Measurements from ENCODE around the gene IP6K1.

IP6K1 gene

GRCh38 chr3:49772703-49773102, 13.6 kb downstream of the IP6K1 start:
- H3K4me2 ChIP-seq (ENCODE audit: insufficient read depth, low read length), result no peak overlapping the region
- no peaks in the 10 kb centered on the region for H3K9me3 ChIP-seq (ENCODE audit: insufficient read depth, low read length, severe bottlenecking)
- no peak overlapping the region for H2AFZ ChIP-seq (ENCODE audit: low read depth, low read length)
- H3K4me3 ChIP-seq (ENCODE audit: low read depth in 1 of 2, low read length in 2 of 2), result no peak overlapping the region
- no peaks in the 10 kb centered on the region for H3K4me1 ChIP-seq (ENCODE audit: insufficient read depth, low read length)
- peaks cover 35% of the 10 kb centered on the region for H3K36me3 ChIP-seq (ENCODE audit: insufficient read depth, low read length)
- H4K20me1 ChIP-seq (ENCODE audit: insufficient read depth, low read length), result peaks cover 50% of the 10 kb centered on the region
- peaks cover 95% of the 10 kb centered on the region for H3K79me2 ChIP-seq (ENCODE audit: insufficient read depth, low read length)
- H3K27me3 ChIP-seq (ENCODE audit: insufficient read depth, low read length, poor library complexity), result no peaks in the 10 kb centered on the region
- TF ChIP-seq CTCF (IDR thresholded peaks at IDR 0.05; ENCODE audit: borderline replicate concordance, extremely low read depth, low read length, poor library complexity, severe bottlenecking) (no peak), EZH2 (IDR thresholded peaks at IDR 0.05; ENCODE audit: borderline replicate concordance, low read depth, low read length, severe bottlenecking) (no peak)
- no peak overlapping the region for H3K9ac ChIP-seq (ENCODE audit: low read depth, low read length)
- no peak overlapping the region for H3K27ac ChIP-seq (ENCODE audit: low read length)
- DNase-seq (no peak), ATAC-seq (ENCODE audit: insufficient read depth, low read depth) (no peak)

- ATAC-seq (ENCODE audit: insufficient read depth, low read depth) (no peak), DNase-seq (peak; percentile 1)
- Histone ChIP-seq H3K27ac (ENCODE audit: low read length) (no peak overlapping the region), H3K9ac (ENCODE audit: low read depth, low read length) (no peak overlapping the region), H3K79me2 (ENCODE audit: insufficient read depth, low read length) (peaks cover 96% of the 10 kb centered on the region), H3K36me3 (ENCODE audit: insufficient read depth, low read length) (peaks cover 25% of the 10 kb centered on the region), H4K20me1 (ENCODE audit: insufficient read depth, low read length) (peaks cover 43% of the 10 kb centered on the region), H3K4me1 (ENCODE audit: insufficient read depth, low read length) (no peaks in the 10 kb centered on the region), H3K4me3 (ENCODE audit: low read depth in 1 of 2, low read length in 2 of 2) (no peak overlapping the region), H3K27me3 (ENCODE audit: insufficient read depth, low read length, poor library complexity) (no peaks in the 10 kb centered on the region), H3K9me3 (ENCODE audit: insufficient read depth, low read length, severe bottlenecking) (no peaks in the 10 kb centered on the region), H2AFZ (ENCODE audit: low read depth, low read length) (no peak overlapping the region), H3K4me2 (ENCODE audit: insufficient read depth, low read length) (no peak overlapping the region)
- TF ChIP-seq EZH2 (IDR thresholded peaks at IDR 0.05; ENCODE audit: borderline replicate concordance, low read depth, low read length, severe bottlenecking) (no peak), CTCF (IDR thresholded peaks at IDR 0.05; ENCODE audit: borderline replicate concordance, extremely low read depth, low read length, poor library complexity, severe bottlenecking) (no peak)
These were observed 14.9 kb downstream of the IP6K1 start for GRCh38 chr3:49771340-49771938.

GRCh38 chr3:49769926-49770325, 16.4 kb downstream of the IP6K1 start:
- Histone ChIP-seq H3K4me2 (ENCODE audit: insufficient read depth, low read length) (no peak overlapping the region), H3K4me1 (ENCODE audit: insufficient read depth, low read length) (no peaks in the 10 kb centered on the region), H3K9ac (ENCODE audit: low read depth, low read length) (no peak overlapping the region), H4K20me1 (ENCODE audit: insufficient read depth, low read length) (peaks cover 32% of the 10 kb centered on the region), H3K9me3 (ENCODE audit: insufficient read depth, low read length, severe bottlenecking) (no peaks in the 10 kb centered on the region), H3K36me3 (ENCODE audit: insufficient read depth, low read length) (peaks cover 20% of the 10 kb centered on the region), H2AFZ (ENCODE audit: low read depth, low read length) (no peak overlapping the region), H3K27me3 (ENCODE audit: insufficient read depth, low read length, poor library complexity) (no peaks in the 10 kb centered on the region), H3K4me3 (ENCODE audit: low read depth in 1 of 2, low read length in 2 of 2) (no peak overlapping the region), H3K27ac (ENCODE audit: low read length) (no peak overlapping the region), H3K79me2 (ENCODE audit: insufficient read depth, low read length) (peaks cover 95% of the 10 kb centered on the region)
- TF ChIP-seq EZH2 (IDR thresholded peaks at IDR 0.05; ENCODE audit: borderline replicate concordance, low read depth, low read length, severe bottlenecking), result no peak
- TF ChIP-seq CTCF (IDR thresholded peaks at IDR 0.05; ENCODE audit: borderline replicate concordance, extremely low read depth, low read length, poor library complexity, severe bottlenecking), result no peak
- ATAC-seq (ENCODE audit: insufficient read depth, low read depth) (no peak), DNase-seq (no peak)
